Stomach (tissue), 9 donors: ENCODE data around the gene ARHGAP26. TPM values are rescaled to one million over a fixed set of nuclear protein-coding genes. Genes with fewer than 3 reads are reported as not detected.

Source experiments
- DNase-seq, 2 donors: peaks; one replicate each; pipeline versions ENCODE4 v3.0.0 to v3.0.0-alpha.2; 2013 to 2019
- H3K27ac ChIP-seq, 5 donors: fragments of 200-600 bp in 4 of 5; sonication (generic) in 4 of 5; one replicate each; pipeline ENCODE4 v1.5.1; 2013 to 2019; ENCODE audit warnings: mild to moderate bottlenecking in 1 of 5, moderate library complexity in 1 of 5
- H3K27me3 ChIP-seq, 3 donors: fragments of 200-600 bp; sonication (generic); one replicate each; pipeline ENCODE4 v1.5.1; 2017 to 2019; ENCODE audit warnings: mixed run types in 1 of 3
- H3K36me3 ChIP-seq, 4 donors: fragments of 200-600 bp; sonication (generic); 1 replicate in 3 of 4; 2 replicates in 1 of 4; pipeline ENCODE4 v1.5.1; 2016 to 2019
- H3K4me1 ChIP-seq, 4 donors: fragments of 200-600 bp; sonication (generic); one replicate each; pipeline ENCODE4 v1.5.1; 2016 to 2019
- H3K4me3 ChIP-seq, 4 donors: fragments of 200-600 bp; sonication (generic) in 3 of 4; one replicate each; pipeline ENCODE4 v1.5.1; 2016 to 2019; ENCODE audit warnings: mild to moderate bottlenecking in 1 of 4
- H3K9me3 ChIP-seq, 4 donors: fragments of 200-600 bp; sonication (generic); one replicate each; pipeline ENCODE4 v1.5.1; 2016 to 2019
- CTCF ChIP-seq, 7 experiments: fragments of 450-650 bp in 4 of 7; fragments of 200-600 bp in 3 of 7; sonication (generic) in 3 of 7; IDR thresholded peaks; one replicate each; pipeline ENCODE4 v1.5.1; 2016 to 2019; ENCODE audit warnings: antibody characterized with exemption in 7 of 7, control low read depth in 2 of 7, mild to moderate bottlenecking in 1 of 7
- EP300 ChIP-seq: sonication (generic); formaldehyde crosslinking; IDR thresholded peaks from one replicate; pipeline ENCODE4 v1.6.1; 2017; ENCODE audit warnings: antibody characterized with exemption
- POLR2A ChIP-seq, 4 donors: fragments of 450-650 bp; IDR thresholded peaks; one replicate each; pipeline ENCODE4 v1.6.1; 2016; ENCODE audit warnings: antibody characterized with exemption in 4 of 4, control low read depth in 2 of 4, mild to moderate bottlenecking in 1 of 4, moderate library complexity in 1 of 4
- POLR2AphosphoS5 ChIP-seq, 3 donors: sonication (generic); formaldehyde crosslinking; IDR thresholded peaks; one replicate each; pipeline ENCODE4 v1.6.1; 2016; ENCODE audit warnings: antibody characterized with exemption in 3 of 3
- WGBS, 5 donors: extraction: QIAGEN DNeasy Blood & Tissue Kit in 3 of 5; methylation state at CpG; one replicate each; pipeline versions ENCODE4 v1.1.5 to v1.1.7; 2013 to 2018; 5-methylcytosine and 5-hydroxymethylcytosine counted together
- intact Hi-C: fragments of 100-400 bp; cut with DNase I; formaldehyde crosslinking; loops from one replicate; pipeline ENCODE4 v1.15.1; 2023; ENCODE audit warnings: low total_unique reads
- polyA plus RNA-seq, 3 donors: library from polyadenylated mRNA; stranded (reverse); fragments of 200-250 nt; gene quantifications; one replicate each; pipeline ENCODE4 v1.2.3, GENCODE V29; 2013
- total RNA-seq, 5 donors: library from RNA; depleted of rRNA; stranded (reverse); fragments of >200 nt; gene quantifications; one replicate each; pipeline versions ENCODE4 v1.1.0 to v1.2.3, GENCODE V29; 2014 to 2016
- donor health status: healthy with polysubstance abuse.
- donor health status: Bipolar disorder and iron deficiency.
- donor health status: healthy.

ARHGAP26 gene
- total and polyA plus RNA-seq, 8 donors, result 4.0 to 115 (median 34.1) TPM

GRCh38 chr5:142814122-142814521 lies 43.9 kb downstream of the ARHGAP26 start:
- Histone ChIP-seq H3K36me3 (no peaks in the 10 kb centered on the region), H3K27me3 (no peaks in the 10 kb centered on the region), H3K9me3 (no peaks in the 10 kb centered on the region), H3K4me1 (peaks cover 50 to 92% (median 71%) of the 10 kb centered on the region in 4 donors), H3K4me3 (no peak overlapping the region), H3K27ac (peak overlapping the region in 4 of 5 donors; percentile 45 to 70 (median 61))
- intact Hi-C loops, result no loop called here
- 37 to 64% (median 42%) methylated on average over 3 of the region's 3 CpGs for WGBS, 5 donors
- peak; percentile 26 to 56 (median 33) for TF ChIP-seq POLR2AphosphoS5 (IDR thresholded peaks at IDR 0.05)
- TF ChIP-seq POLR2A (IDR thresholded peaks at IDR 0.05), result no peak
- no peak for DNase-seq

GRCh38 chr5:142815469-142815868 lies 45.3 kb downstream of the ARHGAP26 start:
- TF ChIP-seq CTCF (IDR thresholded peaks at IDR 0.05) (no peak), POLR2A (IDR thresholded peaks at IDR 0.05) (no peak), POLR2AphosphoS5 (IDR thresholded peaks at IDR 0.05) (no peak), EP300 (no peak)
- intact Hi-C loops, result no loop called here
- H3K27ac ChIP-seq, result peak overlapping the region in 1 of 5 donors; percentile 9
- H3K9me3 ChIP-seq, result no peaks in the 10 kb centered on the region
- 79 to 100% (median 95%) methylated on average over 2 of the region's 2 CpGs for WGBS, 5 donors
- DNase-seq, result no peak
- no peak overlapping the region for H3K4me3 ChIP-seq
- H3K4me1 ChIP-seq, result peaks cover 48 to 92% (median 65%) of the 10 kb centered on the region in 4 donors
- H3K27me3 ChIP-seq, result no peaks in the 10 kb centered on the region
- H3K36me3 ChIP-seq, result no peaks in the 10 kb centered on the region

GRCh38 chr5:142816531-142817430 lies 46.6 kb downstream of the ARHGAP26 start:
- 69 to 79% (median 73%) methylated on average over 6 of the region's 6 CpGs for WGBS, 5 donors
- no peak for TF ChIP-seq CTCF (IDR thresholded peaks at IDR 0.05)
- TF ChIP-seq POLR2AphosphoS5 (IDR thresholded peaks at IDR 0.05), result peak in 1 of 3 donors; percentile 33
- TF ChIP-seq EP300, result no peak
- TF ChIP-seq POLR2A (IDR thresholded peaks at IDR 0.05), result no peak
- Histone ChIP-seq H3K4me1 (peaks cover 48 to 87% (median 58%) of the 10 kb centered on the region in 4 donors), H3K4me3 (no peak overlapping the region), H3K36me3 (no peaks in the 10 kb centered on the region), H3K27ac (peak overlapping the region; percentile 32 to 86 (median 69)), H3K27me3 (no peaks in the 10 kb centered on the region), H3K9me3 (no peaks in the 10 kb centered on the region)
- intact Hi-C loops, result no loop called here
- peak; percentile 72 to 75 for DNase-seq

GRCh38 chr5:142817949-142818431 lies 47.8 kb downstream of the ARHGAP26 start:
- no peaks in the 10 kb centered on the region for H3K27me3 ChIP-seq
- peak in 1 of 2 donors; percentile 73 for DNase-seq
- intact Hi-C loops, result no loop called here
- H3K36me3 ChIP-seq, result no peaks in the 10 kb centered on the region
- peaks cover 52 to 89% (median 65%) of the 10 kb centered on the region in 4 donors for H3K4me1 ChIP-seq
- 23 to 42% (median 28%) methylated on average over 3 of the region's 3 CpGs for WGBS, 5 donors
- no peak overlapping the region for H3K4me3 ChIP-seq
- H3K27ac ChIP-seq, result peak overlapping the region; percentile 58 to 86 (median 69)
- H3K9me3 ChIP-seq, result no peaks in the 10 kb centered on the region
- TF ChIP-seq POLR2AphosphoS5 (IDR thresholded peaks at IDR 0.05) (peak in 2 of 3 donors; percentile 3 to 32), POLR2A (IDR thresholded peaks at IDR 0.05) (no peak), CTCF (IDR thresholded peaks at IDR 0.05) (no peak), EP300 (no peak)
